KMS-11 (cell line): ENCODE data around the gene GRK3.

Experiments
- H2AFZ ChIP-seq: fragments of 200-600 bp; sonication (generic); 2 replicates; pipeline ENCODE4 v1.6.1; 2016; ENCODE audit warnings: antibody characterized with exemption, mixed run types, low read depth
- H3K27ac ChIP-seq: fragments of 200-600 bp; sonication (generic); 2 replicates; pipeline ENCODE4 v1.6.1; 2016; ENCODE audit warnings: mild to moderate bottlenecking, mixed run types
- H3K27me3 ChIP-seq: fragments of 200-600 bp; sonication (generic); 2 replicates; pipeline ENCODE4 v1.6.1; 2017; ENCODE audit warnings: mild to moderate bottlenecking, low read depth, mixed run types, moderate library complexity; ENCODE audit not compliant: insufficient read depth
- H3K36me3 ChIP-seq: fragments of 200-600 bp; sonication (generic); 2 replicates; pipeline ENCODE4 v1.6.1; 2017; ENCODE audit warnings: mild to moderate bottlenecking, mixed run types; ENCODE audit not compliant: insufficient read depth
- H3K4me1 ChIP-seq: fragments of 200-600 bp; sonication (generic); 2 replicates; pipeline ENCODE4 v1.6.1; 2016; ENCODE audit warnings: mild to moderate bottlenecking, low read depth, mixed run types; ENCODE audit not compliant: poor library complexity, severe bottlenecking
- H3K4me2 ChIP-seq: fragments of 200-600 bp; sonication (generic); 2 replicates; pipeline ENCODE4 v1.7.0; 2016; ENCODE audit warnings: mild to moderate bottlenecking, mixed run types
- H3K4me3 ChIP-seq: fragments of 200-600 bp; sonication (generic); IDR thresholded peaks from 2 replicates; pipeline ENCODE4 v1.6.1; 2017; ENCODE audit warnings: low read depth, low read length, mixed read lengths; ENCODE audit not compliant: insufficient read depth
- H3K79me2 ChIP-seq: fragments of 200-600 bp; sonication (generic); 2 replicates; pipeline ENCODE4 v1.6.1; 2016; ENCODE audit warnings: low read depth, mixed run types; ENCODE audit not compliant: insufficient read depth
- H3K9ac ChIP-seq: fragments of 200-600 bp; sonication (generic); 2 replicates; pipeline ENCODE4 v1.6.1; 2016; ENCODE audit warnings: mild to moderate bottlenecking, mixed run types
- H4K20me1 ChIP-seq: fragments of 200-600 bp; sonication (generic); 2 replicates; pipeline ENCODE4 v1.6.1; 2016; ENCODE audit warnings: mild to moderate bottlenecking, mixed run types; ENCODE audit not compliant: insufficient read depth
- CTCF ChIP-seq: fragments of 200-600 bp; sonication (generic); conservative IDR thresholded peaks from 2 replicates; pipeline ENCODE4 v1.6.1; 2017; ENCODE audit warnings: low read depth, mild to moderate bottlenecking, antibody characterized with exemption, low read length, moderate library complexity, mixed read lengths

GRK3 gene

DNA sequence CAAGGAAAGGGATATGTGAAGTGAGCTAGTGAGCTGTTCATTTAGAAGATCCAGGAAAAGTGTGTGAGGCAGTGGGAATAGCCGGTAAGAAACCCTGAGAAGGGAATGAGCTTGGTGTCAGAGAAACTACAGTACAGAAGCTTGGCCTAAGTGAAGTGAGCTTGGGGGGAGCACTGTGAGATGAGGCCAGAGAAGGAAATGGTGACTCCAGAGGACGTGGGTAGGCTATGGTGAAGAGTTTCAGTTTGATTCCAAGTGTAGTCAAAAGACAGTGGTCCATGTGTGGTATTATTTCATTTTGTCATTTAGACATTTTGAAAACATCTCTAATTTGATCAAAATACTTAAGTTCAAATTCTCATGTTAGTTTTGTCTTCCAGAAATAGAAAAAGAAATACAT lies 77.2 kb downstream of the GRK3 start:
- Histone ChIP-seq H3K9ac (no peak overlapping the region), H3K79me2 (no peaks in the 10 kb centered on the region), H3K4me2 (no peak overlapping the region), H4K20me1 (no peaks in the 10 kb centered on the region), H3K27ac (no peak overlapping the region), H3K27me3 (no peaks in the 10 kb centered on the region), H2AFZ (no peak overlapping the region), H3K4me3 (no peak overlapping the region), H3K36me3 (no peaks in the 10 kb centered on the region), H3K4me1 (no peaks in the 10 kb centered on the region)
- TF ChIP-seq CTCF: no peak

DNA sequence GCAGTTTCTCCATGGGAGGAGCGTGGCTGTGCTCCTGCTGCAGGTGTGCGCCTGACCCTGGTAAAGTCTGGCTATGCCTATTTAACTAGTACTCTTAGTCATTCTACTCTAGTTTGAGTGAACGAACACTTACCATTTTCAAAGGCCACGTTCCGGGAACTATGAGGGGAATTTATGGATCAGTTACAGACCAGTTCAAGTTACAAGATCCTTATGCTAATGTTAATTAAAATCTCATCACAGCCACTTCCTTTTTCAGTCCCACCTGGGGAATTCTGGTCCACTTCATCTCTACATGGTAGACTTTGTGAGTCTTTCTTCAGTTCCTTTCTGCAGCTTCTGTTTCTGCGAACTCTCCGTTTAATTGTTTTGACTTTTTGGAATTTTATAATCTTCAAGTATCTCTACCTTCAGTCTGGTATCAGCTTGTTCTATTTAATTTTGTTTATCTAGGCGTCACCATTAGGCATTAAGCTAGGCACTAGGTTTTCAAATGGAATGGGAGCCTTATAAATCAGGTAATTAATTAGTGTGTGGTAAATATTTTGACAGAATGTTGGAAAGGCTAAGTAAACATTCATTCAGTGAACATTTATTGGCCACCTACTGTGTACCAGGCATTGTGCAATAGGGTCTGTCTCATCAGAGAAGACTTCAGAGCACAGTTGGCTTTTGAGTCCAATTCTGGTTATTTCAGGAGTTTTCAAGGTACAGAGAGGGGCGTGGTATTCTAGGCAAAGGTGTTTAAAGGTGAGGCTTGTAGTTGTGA lies 78.9 kb downstream of the GRK3 start:
- no peak overlapping the region for H3K4me3 ChIP-seq
- no peaks in the 10 kb centered on the region for H3K27me3 ChIP-seq
- TF ChIP-seq CTCF: no peak
- H3K9ac ChIP-seq: no peak overlapping the region
- H3K79me2 ChIP-seq: no peaks in the 10 kb centered on the region
- H2AFZ ChIP-seq: no peak overlapping the region
- no peaks in the 10 kb centered on the region for H3K36me3 ChIP-seq
- H3K4me1 ChIP-seq: no peaks in the 10 kb centered on the region
- no peak overlapping the region for H3K4me2 ChIP-seq
- no peak overlapping the region for H3K27ac ChIP-seq
- H4K20me1 ChIP-seq: no peaks in the 10 kb centered on the region

DNA sequence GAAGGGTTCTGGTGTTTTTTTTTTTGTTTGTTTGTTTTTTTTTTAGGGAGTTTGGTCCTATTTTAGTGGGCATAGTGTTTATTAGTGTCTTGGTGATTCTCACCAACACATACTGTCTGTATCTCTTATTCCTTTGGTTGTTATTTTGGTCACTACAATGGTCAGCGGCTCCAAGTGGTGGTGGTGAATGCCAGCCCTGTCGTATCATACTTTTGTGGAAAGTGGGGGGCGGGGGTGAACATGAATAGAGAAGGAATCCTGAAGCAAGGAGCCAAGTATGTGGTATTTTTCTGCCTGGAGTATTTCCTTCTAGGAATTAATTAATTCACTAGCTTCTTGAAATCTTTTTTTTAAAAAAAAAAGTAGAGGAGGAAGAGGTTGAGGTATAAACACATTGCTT lies 79.6 kb downstream of the GRK3 start:
- Histone ChIP-seq H3K27ac (no peak overlapping the region), H3K27me3 (no peaks in the 10 kb centered on the region), H3K36me3 (no peaks in the 10 kb centered on the region), H2AFZ (no peak overlapping the region), H3K4me3 (no peak overlapping the region), H3K9ac (no peak overlapping the region), H3K4me2 (no peak overlapping the region), H3K79me2 (no peaks in the 10 kb centered on the region), H4K20me1 (no peaks in the 10 kb centered on the region), H3K4me1 (no peaks in the 10 kb centered on the region)
- no peak for TF ChIP-seq CTCF

GRCh38 chr22:25645266-25645665 lies 80.8 kb downstream of the GRK3 start:
- Histone ChIP-seq H4K20me1 (no peaks in the 10 kb centered on the region), H2AFZ (no peak overlapping the region), H3K36me3 (no peaks in the 10 kb centered on the region), H3K4me3 (no peak overlapping the region), H3K79me2 (no peaks in the 10 kb centered on the region), H3K4me1 (no peaks in the 10 kb centered on the region), H3K27me3 (no peaks in the 10 kb centered on the region), H3K4me2 (no peak overlapping the region), H3K9ac (no peak overlapping the region), H3K27ac (no peak overlapping the region)
- no peak for TF ChIP-seq CTCF
